ENCODE measurements around the gene MUC4. TPM values are rescaled to one million over a fixed set of nuclear protein-coding genes. Genes with fewer than 3 reads are reported as not detected.
"Not testable (repeated sequence)": the region's sequence is repeated elsewhere in the genome, so short reads cannot be mapped to it uniquely, and the experiment has no call there.

MUC4 gene
- total and polyA plus RNA-seq, 8 donors, result 0.73 to 355 (median 37.5) TPM; not detected in 1

GRCh38 chr3:195711813-195712534 lies 99.8 kb downstream of the MUC4 start:
- intact Hi-C loops (cut with DNase I; ENCODE audit: low total_unique reads), result no loop called here
- no peaks in the 10 kb centered on the region for H3K9me3 ChIP-seq
- no peaks in the 10 kb centered on the region for H3K27me3 ChIP-seq
- TF ChIP-seq POLR2A (IDR thresholded peaks at IDR 0.05) (no peak), CTCF (IDR thresholded peaks at IDR 0.05) (no peak), EP300 (IDR thresholded peaks at IDR 0.05) (no peak), POLR2AphosphoS5 (IDR thresholded peaks at IDR 0.05) (no peak)
- H3K4me1 ChIP-seq, result peaks cover 0 to 14% (median 7%) of the 10 kb centered on the region in 4 donors
- DNase-seq, result no peak
- H3K36me3 ChIP-seq, result peaks cover 8 to 61% (median 53%) of the 10 kb centered on the region in 4 donors
- H3K27ac ChIP-seq, result no peak overlapping the region
- WGBS, 5 donors, result 82 to 90% (median 89%) methylated on average over 12 of the region's 12 CpGs
- no peak overlapping the region for H3K4me3 ChIP-seq

- WGBS, 5 donors, result 52 to 79% (median 65%) methylated on average over 2 of the region's 2 CpGs
- H3K27ac ChIP-seq; H3K4me1 ChIP-seq; H3K9me3 ChIP-seq; intact Hi-C loops (cut with DNase I; ENCODE audit: low total_unique reads); H3K27me3 ChIP-seq; H3K4me3 ChIP-seq; DNase-seq: not testable (repeated sequence)
- peaks cover 8 to 61% (median 53%) of the 10 kb centered on the region in 4 donors for H3K36me3 ChIP-seq
Measured at GRCh38 chr3:195711091-195711812, 100.5 kb downstream of the MUC4 start.

GRCh38 chr3:195710126-195710905 lies 101.4 kb downstream of the MUC4 start:
- H3K4me3 ChIP-seq; H3K27me3 ChIP-seq; DNase-seq; H3K9me3 ChIP-seq; intact Hi-C loops (cut with DNase I; ENCODE audit: low total_unique reads); H3K4me1 ChIP-seq; H3K27ac ChIP-seq: not testable (repeated sequence)
- WGBS, 5 donors, result 57 to 66% (median 63%) methylated on average over 6 of the region's 6 CpGs
- H3K36me3 ChIP-seq, result peaks cover 8 to 56% (median 45%) of the 10 kb centered on the region in 4 donors

GRCh38 chr3:195709676-195710085 lies 102.0 kb downstream of the MUC4 start:
- no peak for DNase-seq
- no peak for TF ChIP-seq CTCF (IDR thresholded peaks at IDR 0.05)
- TF ChIP-seq POLR2AphosphoS5 (IDR thresholded peaks at IDR 0.05), result no peak
- TF ChIP-seq POLR2A (IDR thresholded peaks at IDR 0.05), result no peak
- TF ChIP-seq EP300 (IDR thresholded peaks at IDR 0.05), result no peak
- no peaks in the 10 kb centered on the region for H3K27me3 ChIP-seq
- H3K9me3 ChIP-seq, result no peaks in the 10 kb centered on the region
- H3K27ac ChIP-seq, result no peak overlapping the region
- intact Hi-C loops (cut with DNase I; ENCODE audit: low total_unique reads), result no loop called here
- peaks cover 8 to 49% (median 39%) of the 10 kb centered on the region in 4 donors for H3K36me3 ChIP-seq
- WGBS, 5 donors, result 95 to 98% (median 96%) methylated on average over 6 of the region's 6 CpGs
- H3K4me3 ChIP-seq, result no peak overlapping the region
- H3K4me1 ChIP-seq, result no peaks in the 10 kb centered on the region

Data from stomach (tissue), 9 donors.